Measurements from ENCODE around the gene SIPA1L2. TPM values are rescaled to one million over a fixed set of nuclear protein-coding genes. Genes with fewer than 3 reads are reported as not detected.

Gene SIPA1L2
- total and polyA plus RNA-seq, 10 donors, result 1.1 to 67.7 (median 27.7) TPM

GRCh38 chr1:232593717-232594502, 36.0 kb downstream of the SIPA1L2 start:
- intact Hi-C loops (cut with DNase I; ENCODE audit: low total_unique reads), result no loop called here
- no peak for DNase-seq
- Histone ChIP-seq H3K4me1 (peaks cover 17 to 58% (median 48%) of the 10 kb centered on the region in 6 donors), H3K36me3 (no peaks in the 10 kb centered on the region), H3K9me3 (no peaks in the 10 kb centered on the region), H3K27me3 (replicated peaks in 1 of 7) (no peaks in the 10 kb centered on the region), H3K4me3 (no peak overlapping the region), H3K27ac (peak overlapping the region in 2 of 8 donors; percentile 4 to 13)
- WGBS, 5 donors, result 72 to 86% (median 84%) methylated on average over 14 of the region's 14 CpGs
- no peak for TF ChIP-seq CTCF (IDR thresholded peaks at IDR 0.05 in 8 of 11, conservative IDR thresholded peaks at IDR 0.05 in 3 of 11)
- TF ChIP-seq POLR2A (IDR thresholded peaks at IDR 0.05), result no peak
- TF ChIP-seq POLR2AphosphoS5 (IDR thresholded peaks at IDR 0.05), result no peak

DNA sequence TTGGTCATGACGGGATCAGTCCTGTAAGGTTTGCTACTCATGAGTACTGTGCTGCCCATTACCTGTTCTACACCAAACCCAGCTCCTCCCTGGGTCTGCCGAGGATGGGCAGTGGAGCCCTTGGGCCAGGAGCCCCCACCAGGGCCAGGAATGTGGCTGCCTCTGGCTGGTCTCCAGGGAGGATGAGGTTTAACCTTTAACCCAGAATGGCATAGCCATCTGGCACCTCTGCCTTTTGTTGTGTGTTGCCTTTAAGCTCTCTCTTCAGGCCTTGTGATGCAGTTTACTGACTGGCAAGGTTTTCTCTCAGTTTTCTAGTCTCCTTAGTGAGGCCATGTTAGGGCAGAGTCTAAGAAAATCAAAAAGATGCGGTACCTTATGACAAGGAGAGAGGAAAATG, 38.6 kb downstream of the SIPA1L2 start:
- TF ChIP-seq POLR2AphosphoS5 (IDR thresholded peaks at IDR 0.05), result no peak
- no peak for TF ChIP-seq CTCF (IDR thresholded peaks at IDR 0.05 in 8 of 11, conservative IDR thresholded peaks at IDR 0.05 in 3 of 11)
- TF ChIP-seq POLR2A (IDR thresholded peaks at IDR 0.05), result no peak
- intact Hi-C loops (cut with DNase I; ENCODE audit: low total_unique reads), result no loop called here
- H3K4me1 ChIP-seq, result peaks cover 12 to 52% (median 31%) of the 10 kb centered on the region in 6 donors
- DNase-seq, result no peak
- WGBS, 5 donors, result 88 to 94% (median 92%) methylated on average over 3 of the region's 3 CpGs
- no peaks in the 10 kb centered on the region for H3K27me3 ChIP-seq (replicated peaks in 1 of 7)
- no peaks in the 10 kb centered on the region for H3K36me3 ChIP-seq
- H3K27ac ChIP-seq, result peak overlapping the region in 6 of 8 donors; percentile 67 to 86 (median 83)
- no peak overlapping the region for H3K4me3 ChIP-seq
- no peaks in the 10 kb centered on the region for H3K9me3 ChIP-seq

GRCh38 chr1:232590744-232591082, 39.2 kb downstream of the SIPA1L2 start:
- 55 to 68% (median 66%) methylated on average over 5 of the region's 5 CpGs for WGBS, 5 donors
- H3K27ac ChIP-seq, result peak overlapping the region in 6 of 8 donors; percentile 67 to 86 (median 83)
- TF ChIP-seq CTCF (IDR thresholded peaks at IDR 0.05 in 8 of 11, conservative IDR thresholded peaks at IDR 0.05 in 3 of 11), result no peak
- TF ChIP-seq POLR2AphosphoS5 (IDR thresholded peaks at IDR 0.05), result no peak
- no peak for TF ChIP-seq POLR2A (IDR thresholded peaks at IDR 0.05)

More at GRCh38 chr1:232590744-232591082, 39.2 kb downstream of the SIPA1L2 start:
- intact Hi-C loops (cut with DNase I; ENCODE audit: low total_unique reads), result no loop called here
- no peaks in the 10 kb centered on the region for H3K27me3 ChIP-seq (replicated peaks in 1 of 7)
- no peaks in the 10 kb centered on the region for H3K36me3 ChIP-seq
- no peak overlapping the region for H3K4me3 ChIP-seq
- DNase-seq, result no peak
- peaks cover 12 to 46% (median 27%) of the 10 kb centered on the region in 6 donors for H3K4me1 ChIP-seq
- H3K9me3 ChIP-seq, result no peaks in the 10 kb centered on the region

Measured in spleen (tissue), 11 donors.